ENCODE measurements around the gene XIST.

- no peak for TF ChIP-seq CTCF (conservative IDR thresholded peaks at IDR 0.05 in 1 of 2, IDR thresholded peaks at IDR 0.05 in 1 of 2; ENCODE audit: low read depth in 1 of 2, low read length in 2 of 2)
- TF ChIP-seq EZH2 (IDR thresholded peaks at IDR 0.05; ENCODE audit: low read length, missing control alignments): no peak
Observed at GRCh38 chrX:73834219-73834618, 18.3 kb downstream of the XIST start.
